CD4-positive, alpha-beta T cell treated with Interleukin-17A for 1 hour (primary cell): ENCODE data around the gene CXXC1.
A peak's percentile ranks its signal among the peaks of the same experiment; 100 is the strongest.
"Not testable (repeated sequence)": the region's sequence is repeated elsewhere in the genome, so short reads cannot be mapped to it uniquely, and the experiment has no call there.

ENCODE experiments used
- DNase-seq: peaks from one replicate; pipeline ENCODE4 v3.0.0-alpha.2; 2020

CXXC1 gene

DNA sequence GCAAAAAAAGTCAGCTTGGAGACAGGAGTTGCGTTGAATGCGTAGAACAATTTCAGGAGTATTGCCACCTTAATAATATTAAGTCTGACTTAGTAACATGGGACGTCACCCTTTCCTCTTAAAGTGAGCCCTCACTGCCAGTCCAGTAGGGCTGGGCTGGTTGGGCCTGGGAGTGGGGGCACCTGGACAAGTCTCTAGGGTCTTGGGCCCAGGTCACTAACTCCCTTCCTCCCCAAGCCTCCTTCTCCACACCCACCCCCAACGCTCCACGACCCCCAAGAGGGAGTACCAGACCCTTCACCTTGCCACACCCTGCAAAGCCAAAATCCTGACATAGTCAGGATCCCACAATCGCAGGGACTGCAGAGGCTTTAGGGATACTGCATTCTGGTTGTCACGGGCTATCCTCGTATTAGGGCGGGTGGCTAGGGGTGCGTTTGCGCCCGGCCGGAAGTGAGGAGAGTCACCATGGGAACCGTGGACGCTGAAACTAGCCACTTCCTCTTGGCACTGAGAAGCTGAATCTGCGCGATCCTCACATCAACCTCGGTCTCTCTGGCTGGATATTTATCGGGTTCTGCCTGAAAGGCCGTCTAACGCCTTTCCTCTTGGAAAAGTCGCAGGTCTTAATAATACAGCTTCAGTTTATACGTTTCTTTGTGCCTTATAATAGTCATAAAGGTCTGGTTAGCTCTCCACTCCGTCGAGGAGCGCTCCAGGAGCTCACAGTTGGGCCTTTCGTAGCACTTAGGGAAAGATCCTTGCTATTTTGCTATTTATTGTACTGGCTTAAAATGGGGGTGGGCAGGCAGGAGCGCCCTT is 10.3 kb upstream of the CXXC1 start:
- DNase-seq = peak; percentile 76

DNA sequence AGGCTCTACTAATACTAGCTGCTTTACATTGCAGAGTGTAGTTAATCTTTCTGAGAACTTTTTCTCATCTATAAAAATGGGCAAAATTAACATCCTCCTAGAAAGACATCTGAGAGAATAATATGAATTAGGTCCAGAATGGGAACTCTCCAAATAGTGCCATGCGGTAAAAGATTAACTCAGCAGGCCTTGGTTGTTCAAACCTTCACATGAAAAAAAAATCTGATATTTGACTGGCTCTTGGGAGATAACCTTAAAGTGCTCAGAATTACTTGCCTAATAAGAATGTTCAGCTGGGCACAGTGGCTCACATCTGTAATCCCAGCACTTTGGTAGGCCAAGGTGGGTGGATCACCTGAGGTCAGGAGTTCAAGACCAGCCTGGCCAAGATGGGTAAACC is 5.5 kb upstream of the CXXC1 start:
- DNase-seq = no peak

DNA sequence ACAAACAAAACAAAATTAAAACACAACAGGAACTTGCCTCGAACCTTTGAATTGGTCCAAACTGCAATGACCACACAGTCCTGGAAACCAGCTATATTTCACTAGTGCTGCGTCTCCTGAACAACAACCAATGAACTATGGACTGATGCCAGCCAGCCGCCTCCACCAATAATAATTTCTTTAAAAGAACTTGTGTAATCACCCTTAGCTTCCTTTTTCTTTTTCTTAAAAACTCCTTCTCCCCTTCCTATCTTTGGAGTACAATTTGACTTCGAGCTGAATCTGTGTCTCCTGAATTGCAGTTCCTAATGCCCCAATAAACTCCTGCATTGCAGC is 1.6 kb upstream of the CXXC1 start:
- DNase-seq = no peak

DNA sequence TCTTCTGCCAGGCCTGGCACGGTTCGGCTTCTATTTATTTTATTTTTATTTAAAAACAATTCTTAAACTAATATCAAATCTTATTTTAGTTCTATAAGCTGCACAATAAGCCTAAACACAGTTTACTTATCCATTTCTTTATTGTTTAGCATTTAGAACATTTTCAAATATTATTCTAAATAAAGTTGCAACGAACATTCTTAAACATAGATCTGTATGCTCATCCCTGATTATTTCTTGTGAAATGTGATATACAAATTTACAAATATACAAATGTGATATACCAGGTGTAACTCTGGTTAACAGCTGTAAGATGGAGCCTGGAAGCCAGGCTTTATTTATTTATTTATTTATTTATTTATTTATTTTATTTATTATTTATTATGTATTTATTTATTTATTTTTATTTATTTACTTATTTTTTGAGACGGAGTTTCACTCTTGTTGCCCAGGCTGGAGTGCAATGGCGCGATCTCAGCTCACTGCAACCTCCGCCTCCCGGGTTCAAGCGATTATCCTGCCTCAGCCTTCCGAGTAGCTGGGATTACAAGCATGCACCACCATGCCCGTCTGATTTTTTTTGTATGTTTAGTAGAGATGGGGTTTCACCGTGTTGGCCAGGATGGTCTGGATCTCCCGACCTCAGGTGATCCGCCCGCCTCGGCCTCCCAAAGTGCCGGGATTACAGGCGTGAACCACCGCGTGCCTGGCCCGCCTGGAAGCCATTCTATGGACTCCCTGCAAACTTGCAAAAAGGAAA is 1.0 kb upstream of the CXXC1 start:
- not testable (repeated sequence) for DNase-seq

DNA sequence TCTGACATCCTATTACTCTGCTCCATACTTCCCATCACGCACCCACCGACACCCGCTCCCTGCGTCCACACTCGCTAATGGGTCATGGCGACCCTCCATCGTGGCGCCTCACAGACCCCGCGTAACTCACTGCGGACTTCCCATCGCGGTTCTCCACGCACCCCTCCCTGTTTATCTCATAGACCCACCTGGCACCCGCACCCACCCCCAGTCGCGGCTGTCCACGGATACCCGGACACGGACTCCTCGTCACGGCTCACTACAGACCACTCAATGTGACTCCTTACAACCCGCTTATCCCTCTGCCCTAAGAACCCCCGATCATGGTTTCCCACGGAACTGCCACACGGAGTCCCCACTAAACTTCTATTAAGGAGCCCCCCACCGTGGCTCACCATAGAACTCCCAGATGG is 458 bp downstream of the CXXC1 start:
- no peak for DNase-seq

DNA sequence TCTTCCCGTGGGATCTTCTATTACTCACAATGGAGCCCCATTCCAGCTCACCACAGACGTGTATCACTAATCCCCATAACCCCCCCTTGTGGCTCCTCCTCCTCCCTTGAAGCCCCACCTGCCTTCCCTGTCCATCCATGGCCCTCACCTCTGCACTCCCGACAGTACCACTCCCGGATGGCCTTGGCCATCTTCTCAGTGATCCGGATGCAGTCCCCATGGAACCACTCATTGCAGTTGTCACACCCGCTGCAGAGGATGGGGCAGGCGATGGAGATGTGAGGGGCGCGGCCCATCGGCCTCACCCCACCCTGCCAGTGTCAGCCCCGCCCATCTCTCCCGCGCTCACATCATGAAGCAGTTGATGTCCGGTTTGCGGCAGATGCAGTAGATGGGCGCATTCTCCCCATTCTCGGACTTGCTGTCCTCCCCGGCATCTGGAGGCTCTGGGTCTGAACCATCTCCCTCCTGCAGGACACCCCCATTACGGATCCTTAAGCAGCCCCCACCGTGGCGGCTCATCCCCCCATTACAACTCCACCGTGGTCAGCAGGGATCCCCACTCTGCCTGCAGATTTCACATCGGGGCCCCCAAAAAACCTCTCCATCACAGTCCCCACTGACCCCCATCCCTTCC is 983 bp downstream of the CXXC1 start:
- peak; percentile 29 for DNase-seq

DNA sequence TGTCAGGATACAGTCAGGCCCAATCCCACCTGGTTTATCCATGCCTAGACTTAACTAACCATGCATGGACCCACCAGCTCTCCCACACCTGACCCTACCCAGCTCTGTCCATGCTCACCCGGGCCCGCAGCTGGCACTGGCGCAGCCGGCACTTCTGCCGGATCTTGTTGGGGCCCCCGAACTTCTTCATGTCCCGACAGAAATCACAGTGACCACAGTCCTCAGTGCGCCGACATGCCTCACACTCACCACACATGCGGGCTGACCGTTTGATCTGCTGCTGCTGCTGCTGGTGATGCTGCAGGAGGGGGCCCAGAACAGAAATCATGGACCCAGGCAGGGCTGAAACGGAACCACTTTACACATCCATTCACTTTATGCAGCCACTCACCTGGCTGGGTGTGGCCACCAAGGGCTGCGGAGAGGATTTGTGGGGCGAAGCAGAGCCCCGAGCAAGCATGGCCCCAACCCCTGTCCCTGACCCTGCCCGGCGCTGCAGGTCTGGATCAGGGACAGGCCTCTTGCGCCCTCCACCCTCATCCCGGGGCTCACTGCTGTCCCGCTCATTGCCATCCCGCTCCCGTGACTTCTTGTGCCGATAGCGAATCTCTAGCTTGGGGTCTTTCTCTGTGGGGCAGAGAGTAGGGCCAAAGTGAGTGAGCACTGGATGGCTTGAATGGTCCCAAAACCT is 1.7 kb downstream of the CXXC1 start:
- no peak for DNase-seq

DNA sequence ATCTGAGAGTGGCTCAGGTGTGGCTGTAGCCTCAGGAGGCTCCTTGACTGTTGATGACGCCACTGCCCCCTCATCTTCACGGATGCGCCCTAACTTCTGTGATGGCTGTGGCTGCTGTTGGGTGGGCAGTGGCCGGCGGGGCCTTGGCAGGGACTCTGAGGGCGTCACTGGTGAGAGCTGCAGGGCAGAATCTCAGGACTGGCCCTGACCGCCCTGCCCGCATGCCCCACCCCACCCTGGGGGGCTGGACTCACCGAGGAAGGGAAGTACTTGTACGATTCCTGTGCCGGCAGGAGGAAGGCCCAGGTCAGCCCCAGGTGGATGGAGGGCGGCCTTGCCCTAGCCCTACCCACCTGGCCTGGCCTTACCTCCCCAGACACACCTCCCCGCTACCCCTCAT is 2.4 kb downstream of the CXXC1 start:
- no peak for DNase-seq

DNA sequence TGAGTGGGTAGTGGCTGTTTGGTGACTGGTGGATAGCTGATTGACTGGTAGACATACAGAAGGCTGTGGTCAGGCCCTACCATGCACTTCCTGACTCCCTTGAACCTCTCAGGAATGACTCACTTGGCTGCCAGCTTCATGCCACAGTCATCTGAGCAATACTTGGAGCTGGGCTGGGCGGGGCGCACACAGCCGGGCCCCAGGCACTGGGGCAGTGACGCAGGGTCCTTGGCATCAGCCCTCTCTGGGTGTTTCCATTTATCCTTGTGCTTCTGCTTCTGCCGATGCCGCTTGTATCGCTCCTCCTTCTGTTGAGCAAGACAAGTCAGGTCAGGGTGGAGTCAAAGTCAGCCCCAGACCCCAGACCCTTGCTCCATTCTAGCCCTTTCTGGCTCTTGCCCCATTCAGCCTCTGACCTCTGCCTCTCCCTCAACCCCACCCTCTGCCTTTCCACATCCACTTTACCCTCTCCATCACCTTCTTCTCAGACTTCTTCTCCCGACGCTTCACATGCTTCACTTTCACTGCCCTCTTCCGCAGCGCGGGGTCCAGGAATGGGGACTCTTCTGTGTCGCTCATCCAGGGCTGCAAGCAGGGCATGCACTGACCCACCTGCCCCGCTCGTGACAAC is 3.1 kb downstream of the CXXC1 start:
- DNase-seq = no peak

DNA sequence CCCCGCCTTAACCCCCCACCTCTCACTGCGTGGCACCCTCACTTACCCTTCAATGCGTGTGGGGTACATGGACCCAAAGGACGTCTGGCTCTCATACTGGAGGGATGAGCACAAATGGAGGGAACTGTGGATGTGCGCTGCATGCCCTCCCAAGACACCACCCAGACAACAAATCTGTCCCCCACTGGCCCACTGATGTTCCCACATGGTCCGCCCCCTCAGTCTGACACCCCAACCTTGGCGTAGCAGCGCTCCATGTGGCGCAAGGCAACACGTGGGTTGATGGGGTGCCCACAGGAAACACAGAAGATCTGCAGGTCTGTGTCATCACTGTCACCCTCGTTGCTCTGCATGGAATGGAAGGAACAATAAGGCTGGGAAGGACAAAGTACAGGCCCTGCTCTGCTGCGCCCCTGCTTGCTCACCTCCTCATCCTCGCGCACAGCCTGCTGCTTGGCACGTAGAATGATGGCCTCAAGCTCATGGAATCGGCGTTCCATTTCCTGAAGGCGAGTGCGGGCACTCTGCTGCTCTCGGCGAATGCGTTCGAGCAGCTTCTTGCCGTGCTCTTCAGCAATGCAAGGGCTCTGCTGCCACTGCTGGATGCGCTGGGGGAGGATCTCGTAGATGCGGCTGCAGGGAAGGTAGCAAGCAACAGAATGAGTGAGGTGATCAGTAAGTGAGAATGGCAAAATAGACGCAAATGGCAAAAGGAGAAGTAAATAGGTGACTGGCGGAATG is 3.9 kb downstream of the CXXC1 start:
- no peak for DNase-seq

DNA sequence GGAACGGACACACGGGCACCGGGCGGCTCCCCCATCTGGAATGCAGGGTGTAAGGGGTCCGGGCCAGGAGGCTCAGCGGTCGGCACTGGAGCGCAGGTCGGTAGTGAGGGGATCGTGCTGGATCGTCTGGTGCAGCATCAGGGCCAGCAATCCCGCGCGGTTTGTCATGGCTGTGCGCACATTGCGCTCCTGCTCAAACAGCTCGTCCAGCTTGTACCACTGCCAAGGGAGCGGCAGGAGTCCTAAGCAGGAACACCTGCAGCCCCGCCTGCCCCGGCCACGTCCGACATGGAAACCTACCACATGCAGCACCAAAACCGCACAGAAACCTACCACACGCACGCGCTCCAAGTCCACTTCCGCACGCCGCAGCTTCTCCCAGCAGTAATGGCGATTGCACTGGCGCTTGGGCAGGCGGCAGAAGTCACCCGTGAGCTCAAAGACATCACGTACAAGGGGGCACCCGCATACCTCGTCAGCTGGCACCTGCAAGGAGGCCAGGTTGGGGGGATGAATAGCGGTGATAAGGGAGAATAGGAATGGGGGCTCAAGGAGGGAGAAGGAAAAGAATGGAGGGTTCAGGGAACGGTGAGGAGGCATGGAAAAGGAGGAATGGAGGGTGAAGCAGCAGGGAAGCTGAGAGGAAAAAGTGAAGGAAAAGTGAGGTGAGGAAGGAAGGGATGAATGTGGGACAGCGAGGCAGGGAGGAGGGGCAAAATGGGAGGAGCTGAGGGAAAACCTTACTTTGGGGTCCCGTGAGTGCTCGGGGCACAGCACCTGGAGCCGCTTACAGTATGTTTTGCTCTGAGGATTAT is 4.8 kb downstream of the CXXC1 start:
- no peak for DNase-seq

DNA sequence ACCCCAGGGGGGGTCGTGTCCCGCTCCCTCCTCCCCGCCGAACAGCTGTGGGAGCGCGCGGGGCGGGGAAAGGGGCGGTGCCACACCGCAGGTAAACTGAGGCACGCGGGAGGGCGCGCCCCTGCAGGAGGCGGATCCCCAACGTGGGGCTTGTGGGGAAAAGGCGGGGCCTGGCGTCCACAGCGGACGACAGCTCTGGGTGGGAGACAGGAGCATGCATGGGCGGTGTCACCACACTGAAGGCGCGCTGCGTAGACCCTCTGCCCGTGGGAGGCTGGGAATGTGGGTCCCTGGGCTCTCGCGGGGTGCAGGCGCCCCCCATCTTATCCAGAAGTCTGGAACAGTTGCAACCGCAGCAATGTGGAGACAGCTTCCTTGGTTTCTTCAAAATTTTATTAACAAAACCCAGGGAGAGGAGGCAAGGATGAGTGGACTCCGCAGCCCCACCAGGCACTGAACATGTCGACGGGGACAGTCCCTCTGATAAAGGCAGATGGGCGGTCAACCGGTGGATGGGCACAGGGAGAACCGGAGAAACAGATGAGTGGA is 5.4 kb downstream of the CXXC1 start:
- DNase-seq = no peak

DNA sequence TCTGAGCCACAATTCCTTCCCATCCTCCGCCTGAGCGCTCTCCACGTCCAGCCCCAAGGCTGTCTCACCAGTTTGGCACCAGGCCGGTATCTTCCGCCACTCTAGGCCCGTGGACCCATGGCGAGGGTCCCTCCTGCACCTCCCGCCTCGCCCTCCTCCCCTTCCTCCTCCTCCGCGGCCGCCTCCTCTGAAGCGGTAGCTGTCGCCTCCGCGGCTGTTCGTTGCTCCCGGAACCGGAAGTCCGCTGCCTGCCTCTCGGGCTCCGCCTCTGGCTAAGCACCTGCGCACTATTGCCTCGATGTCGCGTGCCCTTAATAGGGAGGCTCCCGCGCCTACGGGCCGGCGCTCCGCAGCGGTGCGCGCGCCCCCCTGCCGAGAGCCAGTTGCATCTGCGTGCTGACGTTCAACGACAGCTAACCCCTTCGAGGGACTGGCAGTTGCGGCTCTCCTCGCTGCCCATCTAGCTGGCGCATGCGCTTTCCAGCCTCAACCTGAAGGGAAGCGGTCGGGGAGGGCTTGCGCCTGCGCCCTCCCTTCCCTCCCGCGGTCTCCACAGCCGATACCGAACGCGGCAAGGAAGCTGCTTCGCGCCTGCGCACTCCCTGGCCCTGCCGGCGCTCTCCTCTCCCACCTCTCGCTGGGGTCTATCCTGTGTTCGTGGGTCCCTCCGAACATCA is 6.1 kb downstream of the CXXC1 start, which contains the start of gene MBD1:
TSS of gene MBD1 (minus strand) at position 229 of the 677 bp plus-strand sequence. CDS start 1,531 bp downstream, outside the sequence.
- peak; percentile 98 for DNase-seq

DNA sequence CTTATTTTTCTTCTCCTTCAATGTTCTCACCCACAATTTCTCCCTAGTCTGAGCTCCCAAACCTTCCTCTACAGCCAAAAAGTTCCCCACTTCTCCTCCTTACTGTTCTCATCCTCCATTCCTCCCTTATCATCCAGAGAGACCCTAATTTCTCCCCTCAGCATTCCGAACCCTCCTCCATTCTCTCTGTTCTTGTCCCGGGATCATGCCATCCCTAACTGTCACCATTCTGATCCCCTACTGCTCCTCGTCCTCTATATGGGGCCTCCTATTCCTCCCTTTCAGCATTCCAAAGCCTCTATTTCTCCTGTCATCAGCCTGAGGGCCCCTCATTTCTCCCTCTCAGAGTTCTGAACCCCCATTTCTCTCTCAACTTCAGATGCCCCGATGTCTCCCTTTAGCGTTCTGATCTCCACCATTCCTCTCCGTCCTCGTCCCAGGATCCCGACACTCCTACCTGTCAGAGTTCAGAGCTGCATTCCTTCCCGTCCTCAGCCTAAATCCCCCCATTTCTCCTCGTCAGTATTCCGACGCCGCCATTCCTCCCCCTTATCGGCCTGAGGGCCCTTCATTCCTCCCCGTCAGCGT is 6.7 kb downstream of the CXXC1 start:
- DNase-seq = no peak

DNA sequence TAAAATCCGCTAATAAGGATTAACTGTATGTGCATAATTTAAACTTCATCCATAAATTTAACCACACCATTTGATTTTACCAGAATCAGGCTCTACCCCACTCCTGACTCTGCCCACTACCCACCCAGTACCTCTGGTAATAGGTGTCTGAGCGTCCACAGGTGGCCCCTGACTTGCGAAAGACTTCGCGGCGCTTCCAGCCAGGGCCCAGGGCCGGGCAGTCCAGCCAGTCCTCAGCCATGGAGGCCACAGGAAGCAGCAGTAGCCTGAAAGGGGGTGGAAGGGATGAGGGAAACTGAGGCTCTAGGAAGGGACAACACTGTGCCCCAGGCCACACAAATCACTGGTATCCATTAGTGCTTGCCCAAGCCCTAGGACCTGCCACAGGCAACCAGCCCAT is 7.7 kb downstream of the CXXC1 start:
- no peak for DNase-seq

DNA sequence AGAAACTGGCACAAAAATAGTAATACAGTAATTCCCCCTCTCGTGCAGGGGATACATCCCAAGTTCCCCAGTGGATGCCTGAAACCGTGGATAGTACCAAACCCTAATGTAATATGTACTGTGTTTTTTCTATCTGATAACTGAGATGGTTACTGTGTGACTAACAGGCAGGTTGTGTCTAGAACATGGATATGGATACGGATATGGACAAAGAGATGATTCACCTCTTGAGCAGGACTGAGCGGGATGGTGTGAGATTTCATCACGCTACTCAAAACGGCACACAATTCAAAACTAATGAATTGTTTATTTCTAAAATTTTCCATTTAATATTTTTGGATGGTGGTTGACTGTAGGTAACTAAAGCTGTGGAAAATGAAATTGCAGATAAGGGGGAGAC is 9.6 kb downstream of the CXXC1 start:
- no peak for DNase-seq

DNA sequence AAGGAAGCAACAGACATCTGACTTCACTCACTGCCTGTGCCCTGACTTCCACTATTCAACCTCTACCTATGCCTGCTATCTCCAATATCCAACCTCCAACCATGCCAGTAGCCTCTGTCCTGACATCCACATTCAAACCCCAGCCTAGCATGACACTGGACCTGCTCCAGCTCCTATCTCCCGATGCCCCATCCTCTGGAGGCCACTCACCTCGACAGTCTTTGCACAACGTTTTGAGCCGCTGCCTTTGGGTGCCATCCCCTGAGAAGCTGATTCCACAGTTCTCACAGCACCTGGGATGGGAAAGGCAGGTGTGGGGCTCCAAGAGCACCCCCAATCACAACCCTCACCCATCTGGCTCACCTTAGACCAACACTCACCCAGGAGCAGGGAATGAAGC is 11.0 kb downstream of the CXXC1 start:
- DNase-seq = no peak

DNA sequence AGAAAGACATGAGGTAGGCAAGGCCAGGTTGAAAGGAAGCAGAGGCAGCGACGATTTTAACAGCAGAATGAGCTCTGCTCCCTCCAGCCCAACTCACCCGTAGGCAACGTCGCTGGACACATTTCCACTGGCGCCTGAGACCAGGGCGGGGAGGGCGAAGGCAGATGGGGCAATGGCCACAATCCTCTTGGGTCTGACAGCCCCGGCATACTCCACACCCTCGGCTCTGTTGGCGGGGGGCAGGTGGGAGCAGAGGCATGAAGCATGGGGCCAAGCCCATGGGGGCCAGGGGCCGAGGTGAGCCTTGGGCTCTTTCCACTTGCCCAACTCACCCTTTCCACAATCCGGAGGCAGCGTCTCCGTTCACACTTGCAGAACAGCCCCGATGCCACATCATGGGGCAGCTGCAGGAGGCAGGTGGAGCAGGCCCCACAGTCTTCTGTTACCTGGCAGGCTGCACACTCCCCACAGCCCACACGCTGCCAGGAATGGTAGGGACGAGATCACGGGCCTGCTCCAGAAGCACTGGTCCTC is 11.9 kb downstream of the CXXC1 start:
- no peak for DNase-seq

DNA sequence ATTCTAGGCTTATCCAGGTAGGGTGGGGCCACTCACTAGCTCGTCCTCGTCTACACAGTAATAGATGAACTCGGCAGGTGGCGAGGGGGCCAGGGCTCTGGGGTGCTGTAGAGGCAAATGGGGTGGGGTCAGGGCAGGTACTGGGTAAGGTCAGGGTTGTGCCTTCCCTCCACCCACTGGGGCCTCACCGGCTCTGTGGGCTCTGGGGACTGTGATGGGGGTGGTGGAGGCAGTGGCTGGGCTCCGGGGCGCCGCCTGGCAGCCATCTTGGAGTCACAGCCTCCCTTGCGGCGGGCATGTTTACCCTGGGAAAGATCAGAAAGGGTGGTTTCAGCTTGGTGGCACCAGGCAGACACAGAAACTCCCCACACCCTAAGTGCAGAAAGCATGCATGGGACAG is 12.6 kb downstream of the CXXC1 start:
- no peak for DNase-seq

DNA sequence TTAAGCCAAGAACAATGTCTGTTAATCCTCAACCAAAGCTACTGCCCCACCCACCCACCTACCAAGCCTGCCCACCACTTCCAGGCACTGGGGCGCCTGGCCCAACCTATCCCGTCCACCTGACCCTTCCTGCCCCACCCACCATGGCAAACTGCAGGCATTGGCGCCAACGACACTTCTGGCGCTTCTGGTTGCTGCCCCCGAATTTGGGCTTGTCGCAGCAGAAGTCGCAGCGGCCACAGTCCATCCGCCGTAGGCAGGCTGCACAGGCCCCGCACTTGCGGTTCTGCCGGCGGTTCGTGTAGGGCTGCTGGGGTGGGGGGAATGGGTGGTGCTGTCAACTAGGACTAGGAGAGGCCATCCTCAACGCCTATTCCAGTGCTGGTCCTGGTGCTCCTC is 13.4 kb downstream of the CXXC1 start:
- no peak for DNase-seq
